ENCODE measurements around the gene DIPK1A. TPM values are rescaled to one million over a fixed set of nuclear protein-coding genes. Genes with fewer than 3 reads are reported as not detected.

DIPK1A gene
- total and polyA plus RNA-seq, 9 donors, result 4.7 to 15.4 (median 8.6) TPM

DNA sequence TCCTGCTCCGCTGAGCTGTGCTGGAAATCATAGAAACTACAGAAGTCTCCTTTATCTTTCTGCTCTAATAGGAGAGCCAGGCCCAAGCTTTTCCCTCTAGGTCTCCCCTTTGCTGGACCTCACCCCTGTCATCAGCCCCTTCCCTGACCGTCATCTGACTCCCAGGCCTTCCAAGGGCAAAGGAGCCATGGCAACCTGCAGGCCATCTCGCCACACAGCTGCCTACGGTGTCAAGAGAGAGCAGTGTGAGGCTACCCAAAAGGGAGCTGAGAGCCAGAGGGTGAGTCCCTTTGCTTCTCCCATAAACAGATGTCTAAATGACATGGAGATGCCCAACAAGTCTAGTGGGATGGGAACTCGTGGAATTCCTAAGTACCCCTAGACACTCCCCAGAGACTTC, 37.6 kb upstream of the DIPK1A start:
- WGBS, 3 donors, result 78 to 98% (median 91%) methylated on average over 5 of the region's 5 CpGs
- Histone ChIP-seq H3K27ac (no peak overlapping the region), H3K4me1 (ENCODE audit: insufficient read depth) (peaks cover 2% of the 10 kb centered on the region), H3K36me3 (no peaks in the 10 kb centered on the region), H3K4me3 (no peak overlapping the region), H3K27me3 (no peaks in the 10 kb centered on the region), H3K9me3 (no peaks in the 10 kb centered on the region)
- intact Hi-C loops (cut with DNase I), result loop anchor here in 1 of 4 donors (5.0 kb wide), 1 partner anchor 137 kb away; no protein-coding TSS in a partner anchor
- TF ChIP-seq POLR2A (IDR thresholded peaks at IDR 0.05) (no peak), EP300 (IDR thresholded peaks at IDR 0.05) (no peak)
- TF ChIP-seq, protein P1, sequence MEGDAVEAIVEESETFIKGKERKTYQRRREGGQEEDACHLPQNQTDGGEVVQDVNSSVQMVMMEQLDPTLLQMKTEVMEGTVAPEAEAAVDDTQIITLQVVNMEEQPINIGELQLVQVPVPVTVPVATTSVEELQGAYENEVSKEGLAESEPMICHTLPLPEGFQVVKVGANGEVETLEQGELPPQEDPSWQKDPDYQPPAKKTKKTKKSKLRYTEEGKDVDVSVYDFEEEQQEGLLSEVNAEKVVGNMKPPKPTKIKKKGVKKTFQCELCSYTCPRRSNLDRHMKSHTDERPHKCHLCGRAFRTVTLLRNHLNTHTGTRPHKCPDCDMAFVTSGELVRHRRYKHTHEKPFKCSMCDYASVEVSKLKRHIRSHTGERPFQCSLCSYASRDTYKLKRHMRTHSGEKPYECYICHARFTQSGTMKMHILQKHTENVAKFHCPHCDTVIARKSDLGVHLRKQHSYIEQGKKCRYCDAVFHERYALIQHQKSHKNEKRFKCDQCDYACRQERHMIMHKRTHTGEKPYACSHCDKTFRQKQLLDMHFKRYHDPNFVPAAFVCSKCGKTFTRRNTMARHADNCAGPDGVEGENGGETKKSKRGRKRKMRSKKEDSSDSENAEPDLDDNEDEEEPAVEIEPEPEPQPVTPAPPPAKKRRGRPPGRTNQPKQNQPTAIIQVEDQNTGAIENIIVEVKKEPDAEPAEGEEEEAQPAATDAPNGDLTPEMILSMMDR (IDR thresholded peaks at IDR 0.05), result no peak
- DNase-seq, result no peak

DNA sequence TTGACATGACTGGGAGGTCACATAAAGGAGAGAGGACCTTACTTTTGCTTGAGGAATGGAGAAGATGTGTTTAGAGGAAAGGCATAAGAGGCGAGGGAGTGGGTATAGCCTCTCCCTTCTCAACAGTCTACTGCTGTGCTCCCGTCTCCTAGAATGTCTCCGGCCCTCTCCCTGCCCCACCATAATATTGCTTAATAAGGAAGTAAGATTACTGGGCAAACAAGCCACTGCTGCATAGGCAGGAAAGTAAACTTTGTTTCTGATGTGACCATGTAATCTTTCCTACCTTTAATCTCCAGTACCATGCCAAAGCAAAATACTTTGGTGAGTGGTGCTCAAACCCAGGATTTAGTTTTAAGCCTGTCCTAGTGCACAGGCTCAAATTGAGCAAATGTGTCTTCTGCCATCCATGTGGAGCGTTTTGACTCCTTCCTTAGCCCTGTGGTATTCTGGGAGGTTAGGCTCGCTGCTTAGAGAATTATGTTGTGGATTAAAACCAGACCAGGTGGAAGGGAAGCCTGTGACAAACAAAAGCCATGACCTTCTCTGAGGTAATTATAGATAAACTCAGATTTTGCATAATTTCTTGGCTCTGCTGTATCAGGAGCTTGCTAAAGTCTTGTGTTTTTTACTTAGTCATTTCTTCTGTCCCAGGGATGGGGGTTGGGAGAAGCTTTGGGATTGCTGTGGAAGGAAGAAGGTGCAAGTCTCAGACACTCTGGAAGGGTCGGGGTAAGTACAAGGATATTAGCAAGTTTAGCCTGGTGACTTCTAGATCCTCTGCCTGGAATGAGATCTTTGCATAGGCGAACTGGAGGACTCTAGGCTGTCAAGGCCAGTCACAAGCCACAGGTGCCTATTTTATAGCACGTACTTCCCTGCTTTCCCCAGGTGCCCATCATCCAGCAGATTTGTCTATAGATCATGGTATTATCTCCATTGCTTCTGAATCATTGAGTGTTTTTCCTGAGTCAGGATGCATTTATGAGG, 34.5 kb upstream of the DIPK1A start:
- intact Hi-C loops (cut with DNase I), result loop anchor here in 3 of 4 donors (2.0 to 5.0 kb wide), 2 partner anchors 133 to 137 kb away; no protein-coding TSS in a partner anchor
- DNase-seq, result no peak
- no peaks in the 10 kb centered on the region for H3K27me3 ChIP-seq
- H3K4me3 ChIP-seq, result no peak overlapping the region
- no peak overlapping the region for H3K27ac ChIP-seq
- TF ChIP-seq EP300 (IDR thresholded peaks at IDR 0.05), result no peak
- TF ChIP-seq POLR2A (IDR thresholded peaks at IDR 0.05), result no peak
- TF ChIP-seq, protein P1 (IDR thresholded peaks at IDR 0.05), result no peak
- H3K9me3 ChIP-seq, result no peaks in the 10 kb centered on the region
- H3K4me1 ChIP-seq (ENCODE audit: insufficient read depth), result peaks cover 2% of the 10 kb centered on the region
- 74 to 77% (median 75%) methylated on average over 8 of the region's 8 CpGs for WGBS, 3 donors
- H3K36me3 ChIP-seq, result no peaks in the 10 kb centered on the region

DNA sequence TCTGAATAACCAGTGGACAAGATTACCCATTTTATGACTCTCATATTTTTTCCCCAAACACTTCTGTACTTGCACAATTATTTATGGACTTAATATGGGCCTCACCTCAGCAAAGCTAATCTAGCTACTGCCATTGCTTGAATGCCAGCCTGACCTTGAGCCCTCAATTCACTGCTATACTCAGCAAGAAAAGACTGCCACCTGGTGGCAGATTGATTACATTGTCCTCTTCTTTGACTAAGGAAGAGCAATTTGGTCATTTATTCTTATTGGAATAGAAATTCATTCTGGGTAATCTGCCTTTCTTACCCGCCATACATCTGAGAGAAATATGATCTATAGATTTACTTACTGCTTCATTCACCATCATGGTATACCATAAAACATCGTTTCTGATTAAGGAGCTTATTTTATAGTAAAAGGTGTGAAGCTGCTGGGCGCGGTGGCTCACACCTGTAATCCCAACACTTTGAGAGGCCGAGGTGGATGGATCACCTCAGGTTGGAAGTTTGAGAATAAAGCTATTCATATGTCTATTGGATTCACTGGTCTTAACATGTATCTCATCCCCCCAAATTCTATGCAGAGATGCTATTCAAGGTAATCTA, 32.9 kb upstream of the DIPK1A start:
- intact Hi-C loops (cut with DNase I), result loop anchor here in 3 of 4 donors (2.0 to 5.0 kb wide), 2 partner anchors 135 to 137 kb away; no protein-coding TSS in a partner anchor
- Histone ChIP-seq H3K27ac (no peak overlapping the region), H3K4me1 (ENCODE audit: insufficient read depth) (no peaks in the 10 kb centered on the region), H3K4me3 (no peak overlapping the region), H3K36me3 (no peaks in the 10 kb centered on the region), H3K27me3 (no peaks in the 10 kb centered on the region), H3K9me3 (no peaks in the 10 kb centered on the region)
- peak in 4 of 5 donors; percentile 39 to 81 (median 72) for DNase-seq
- WGBS, 3 donors, result 54 to 59% (median 56%) methylated on average over 5 of the region's 5 CpGs
- TF ChIP-seq POLR2A (IDR thresholded peaks at IDR 0.05), result no peak
- TF ChIP-seq, protein P1 (IDR thresholded peaks at IDR 0.05), result peak; percentile 86 to 88 (median 86)

DNA sequence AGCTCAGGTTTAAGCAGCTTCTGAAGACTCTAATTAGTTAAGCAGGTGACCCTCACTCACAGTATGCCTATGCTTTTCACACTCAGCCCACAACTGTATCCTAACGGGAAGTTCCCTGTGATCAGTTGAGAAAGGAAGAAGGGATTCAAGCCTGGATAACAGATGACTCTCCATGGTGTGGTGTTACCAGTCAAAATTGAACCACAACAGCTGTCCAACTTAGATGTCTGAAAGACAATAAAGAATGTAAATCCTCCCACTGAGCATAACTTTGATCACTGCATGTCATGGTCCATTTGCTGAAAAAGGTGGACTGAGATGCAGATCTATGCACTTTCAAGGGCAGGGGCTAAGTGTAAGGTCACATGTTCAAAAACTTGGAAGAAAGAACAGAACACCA, 32.3 kb upstream of the DIPK1A start:
- 90 to 96% (median 93%) methylated on average over 1 of the region's 1 CpG for WGBS, 3 donors
- Histone ChIP-seq H3K27ac (no peak overlapping the region), H3K9me3 (no peaks in the 10 kb centered on the region), H3K4me1 (ENCODE audit: insufficient read depth) (no peaks in the 10 kb centered on the region), H3K4me3 (no peak overlapping the region), H3K27me3 (no peaks in the 10 kb centered on the region), H3K36me3 (no peaks in the 10 kb centered on the region)
- no peak for DNase-seq
- intact Hi-C loops (cut with DNase I), result loop anchor here in 1 of 4 donors (5.0 kb wide), 1 partner anchor 136 kb away; no protein-coding TSS in a partner anchor
- TF ChIP-seq EP300 (IDR thresholded peaks at IDR 0.05), result no peak
- TF ChIP-seq, protein P1 (IDR thresholded peaks at IDR 0.05), result no peak
- TF ChIP-seq POLR2A (IDR thresholded peaks at IDR 0.05), result no peak
